Measurements from ENCODE around the gene SLC25A4. TPM values are rescaled to one million over a fixed set of nuclear protein-coding genes. Genes with fewer than 3 reads are reported as not detected.

SLC25A4 gene
- total RNA-seq, 1 experiment from 2014 or later: 18.6 TPM

DNA sequence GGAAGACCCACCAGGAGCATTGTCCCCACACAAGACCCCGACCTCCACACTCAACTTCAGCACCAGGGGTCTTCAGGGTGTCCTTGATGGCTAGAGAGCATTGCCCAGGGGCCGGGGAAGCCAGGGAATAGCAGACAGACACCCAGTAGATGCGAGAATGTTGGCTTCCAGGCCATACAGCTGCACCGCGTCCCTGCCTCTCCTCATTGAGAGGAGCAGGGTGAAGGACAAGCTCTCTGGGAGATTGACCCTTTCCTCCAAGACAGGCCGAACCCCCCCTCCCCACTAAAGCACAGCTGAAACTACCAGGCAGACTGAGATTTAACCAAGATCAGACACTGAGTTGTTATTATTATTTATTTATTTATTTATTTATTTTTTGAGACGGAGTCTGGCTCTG lies 42.6 kb upstream of the SLC25A4 start:
- no TSS peak for BruUV-seq (replicated peaks)

DNA sequence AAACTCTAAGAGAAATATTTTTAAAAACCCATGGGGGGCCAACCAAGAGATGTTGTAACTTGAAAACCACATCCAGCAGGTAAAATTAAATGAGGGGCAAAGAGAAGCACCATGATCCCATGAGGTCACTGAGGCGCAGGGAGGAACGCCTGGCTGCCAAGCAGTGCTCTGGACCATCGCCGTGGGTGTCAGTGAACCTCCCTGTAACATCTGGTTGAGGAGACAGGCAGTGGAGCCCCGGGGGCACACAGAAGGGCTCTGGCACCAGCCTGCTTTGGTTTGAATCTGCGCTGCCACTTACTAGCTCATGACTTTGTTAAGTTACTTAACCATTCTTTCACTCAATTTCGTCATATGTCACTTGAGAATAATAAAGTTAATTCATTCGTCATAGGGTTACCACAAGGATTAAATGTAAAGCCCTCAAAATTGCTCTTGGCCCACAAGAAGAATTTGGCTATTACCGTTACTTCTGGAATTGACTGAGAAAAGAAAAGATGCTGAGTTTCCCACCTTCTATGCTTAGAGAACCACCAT lies 41.6 kb upstream of the SLC25A4 start:
- H3K27ac ChIP-seq (ENCODE audit: low read depth, low read length, poor library complexity, severe bottlenecking): no peak overlapping the region
- H3K4me1 ChIP-seq (ENCODE audit: insufficient read depth, low read length, poor library complexity, severe bottlenecking): no peaks in the 10 kb centered on the region
- no peaks in the 10 kb centered on the region for H3K36me3 ChIP-seq (ENCODE audit: insufficient read depth, low read length, poor library complexity, severe bottlenecking)
- no peak overlapping the region for H3K4me3 ChIP-seq (ENCODE audit: low read depth, low read length, poor library complexity, severe bottlenecking)
- no peaks in the 10 kb centered on the region for H3K9me3 ChIP-seq (ENCODE audit: low read depth, low read length, poor library complexity, severe bottlenecking)
- H3K27me3 ChIP-seq (replicated peaks; ENCODE audit: insufficient read depth, low read depth, low read length, poor library complexity): no peaks in the 10 kb centered on the region
- no TSS peak for BruUV-seq (replicated peaks)
- intact Hi-C loops (cut with micrococcal nuclease; ENCODE audit: unreplicated experiment): no loop called here
- DNase-seq (ENCODE audit: low spot score): no peak
- ChIA-PET CTCF (no interaction called here), POLR2A (ENCODE audit: low non-redundant PET) (no interaction called here)
- TF ChIP-seq, protein P1, sequence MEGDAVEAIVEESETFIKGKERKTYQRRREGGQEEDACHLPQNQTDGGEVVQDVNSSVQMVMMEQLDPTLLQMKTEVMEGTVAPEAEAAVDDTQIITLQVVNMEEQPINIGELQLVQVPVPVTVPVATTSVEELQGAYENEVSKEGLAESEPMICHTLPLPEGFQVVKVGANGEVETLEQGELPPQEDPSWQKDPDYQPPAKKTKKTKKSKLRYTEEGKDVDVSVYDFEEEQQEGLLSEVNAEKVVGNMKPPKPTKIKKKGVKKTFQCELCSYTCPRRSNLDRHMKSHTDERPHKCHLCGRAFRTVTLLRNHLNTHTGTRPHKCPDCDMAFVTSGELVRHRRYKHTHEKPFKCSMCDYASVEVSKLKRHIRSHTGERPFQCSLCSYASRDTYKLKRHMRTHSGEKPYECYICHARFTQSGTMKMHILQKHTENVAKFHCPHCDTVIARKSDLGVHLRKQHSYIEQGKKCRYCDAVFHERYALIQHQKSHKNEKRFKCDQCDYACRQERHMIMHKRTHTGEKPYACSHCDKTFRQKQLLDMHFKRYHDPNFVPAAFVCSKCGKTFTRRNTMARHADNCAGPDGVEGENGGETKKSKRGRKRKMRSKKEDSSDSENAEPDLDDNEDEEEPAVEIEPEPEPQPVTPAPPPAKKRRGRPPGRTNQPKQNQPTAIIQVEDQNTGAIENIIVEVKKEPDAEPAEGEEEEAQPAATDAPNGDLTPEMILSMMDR (conservative IDR thresholded peaks at IDR 0.05; ENCODE audit: low read depth, low read length): no peak
- no peak for TF ChIP-seq EZH2 (IDR thresholded peaks at IDR 0.05; ENCODE audit: borderline replicate concordance, low read depth, low read length, poor library complexity, severe bottlenecking)

More for the DNA sequence above, 42.6 kb upstream of the SLC25A4 start:
- no peaks in the 10 kb centered on the region for H3K4me1 ChIP-seq (ENCODE audit: insufficient read depth, low read length, poor library complexity, severe bottlenecking)
- H3K36me3 ChIP-seq (ENCODE audit: insufficient read depth, low read length, poor library complexity, severe bottlenecking): no peaks in the 10 kb centered on the region
- no peak for DNase-seq (ENCODE audit: low spot score)
- H3K4me3 ChIP-seq (ENCODE audit: low read depth, low read length, poor library complexity, severe bottlenecking): no peak overlapping the region
- H3K27me3 ChIP-seq (replicated peaks; ENCODE audit: insufficient read depth, low read depth, low read length, poor library complexity): no peaks in the 10 kb centered on the region
- H3K9me3 ChIP-seq (ENCODE audit: low read depth, low read length, poor library complexity, severe bottlenecking): no peaks in the 10 kb centered on the region
- TF ChIP-seq EZH2 (IDR thresholded peaks at IDR 0.05; ENCODE audit: borderline replicate concordance, low read depth, low read length, poor library complexity, severe bottlenecking): no peak
- TF ChIP-seq, protein P1 (conservative IDR thresholded peaks at IDR 0.05; ENCODE audit: low read depth, low read length): no peak
- intact Hi-C loops (cut with micrococcal nuclease; ENCODE audit: unreplicated experiment): no loop called here
- ChIA-PET POLR2A (ENCODE audit: low non-redundant PET) (no interaction called here), CTCF (no interaction called here)
- H3K27ac ChIP-seq (ENCODE audit: low read depth, low read length, poor library complexity, severe bottlenecking): no peak overlapping the region

DNA sequence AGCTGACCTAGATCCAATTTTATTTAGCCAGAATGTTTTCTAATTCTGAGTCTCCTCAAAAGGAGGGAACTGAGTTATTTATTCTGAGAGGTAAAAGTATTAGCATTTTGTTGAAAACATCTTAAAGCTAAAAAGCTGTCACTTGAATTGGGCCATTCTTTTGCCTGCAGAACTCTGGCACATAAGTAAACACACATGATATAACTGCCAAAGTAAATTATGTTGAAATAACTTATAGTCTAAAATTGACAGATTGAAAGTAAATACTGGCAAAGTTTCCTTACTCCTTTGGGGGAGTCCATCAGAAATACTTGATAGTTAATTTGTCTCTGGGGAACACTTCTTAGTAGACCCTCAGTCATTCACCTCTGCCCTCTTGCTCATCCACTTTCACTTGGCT lies 38.3 kb upstream of the SLC25A4 start:
- BruUV-seq (replicated peaks): no TSS peak
- ChIA-PET CTCF (interaction anchor here (0.6 kb wide), 1 partner anchor 9 kb away, joined by 4 read pairs; no protein-coding TSS in a partner anchor), POLR2A (ENCODE audit: low non-redundant PET) (no interaction called here)
- H3K27me3 ChIP-seq (replicated peaks; ENCODE audit: insufficient read depth, low read depth, low read length, poor library complexity): no peaks in the 10 kb centered on the region
- H3K27ac ChIP-seq (ENCODE audit: low read depth, low read length, poor library complexity, severe bottlenecking): no peak overlapping the region
- no peak for DNase-seq (ENCODE audit: low spot score)
- H3K9me3 ChIP-seq (ENCODE audit: low read depth, low read length, poor library complexity, severe bottlenecking): no peaks in the 10 kb centered on the region
- no peaks in the 10 kb centered on the region for H3K4me1 ChIP-seq (ENCODE audit: insufficient read depth, low read length, poor library complexity, severe bottlenecking)
- no peaks in the 10 kb centered on the region for H3K36me3 ChIP-seq (ENCODE audit: insufficient read depth, low read length, poor library complexity, severe bottlenecking)
- intact Hi-C loops (cut with micrococcal nuclease; ENCODE audit: unreplicated experiment): no loop called here
- no peak overlapping the region for H3K4me3 ChIP-seq (ENCODE audit: low read depth, low read length, poor library complexity, severe bottlenecking)
- TF ChIP-seq EZH2 (IDR thresholded peaks at IDR 0.05; ENCODE audit: borderline replicate concordance, low read depth, low read length, poor library complexity, severe bottlenecking): no peak
- TF ChIP-seq, protein P1 (conservative IDR thresholded peaks at IDR 0.05; ENCODE audit: low read depth, low read length): no peak

Data from A673 (cell line).